Measurements from ENCODE around the gene BMPR1B. TPM values are rescaled to one million over a fixed set of nuclear protein-coding genes. Genes with fewer than 3 reads are reported as not detected.

Gene BMPR1B
- total and polyA plus RNA-seq, 7 donors = 0.07 to 2.2 (median 1.8) TPM; not detected in 2

- 86 to 90% methylated on average over 4 of the region's 4 CpGs for WGBS, 2 donors
- intact Hi-C loops (cut with DNase I) = no loop called here
- H3K36me3 ChIP-seq = no peaks in the 10 kb centered on the region
- H3K9me3 ChIP-seq = no peaks in the 10 kb centered on the region
- peaks cover 0 to 13% (median 10%) of the 10 kb centered on the region in 4 donors for H3K4me1 ChIP-seq
- TF ChIP-seq POLR2AphosphoS5 (IDR thresholded peaks at IDR 0.05) = no peak
- TF ChIP-seq CTCF (IDR thresholded peaks at IDR 0.05) = no peak
- no peak for TF ChIP-seq POLR2A (IDR thresholded peaks at IDR 0.05)
- no peak for TF ChIP-seq EP300 (IDR thresholded peaks at IDR 0.05)
- H3K27ac ChIP-seq = no peak overlapping the region
- no peaks in the 10 kb centered on the region for H3K27me3 ChIP-seq
- no peak overlapping the region for H3K4me3 ChIP-seq
- DNase-seq = no peak
Measured at GRCh38 chr4:95000076-95000648, 242.4 kb downstream of the BMPR1B start.

GRCh38 chr4:95004912-95005311 is 247.2 kb downstream of the BMPR1B start:
- TF ChIP-seq POLR2AphosphoS5 (IDR thresholded peaks at IDR 0.05) = no peak
- TF ChIP-seq POLR2A (IDR thresholded peaks at IDR 0.05) = no peak
- no peak for TF ChIP-seq CTCF (IDR thresholded peaks at IDR 0.05)
- TF ChIP-seq EP300 (IDR thresholded peaks at IDR 0.05) = no peak
- no peaks in the 10 kb centered on the region for H3K27me3 ChIP-seq
- no peaks in the 10 kb centered on the region for H3K9me3 ChIP-seq
- no peak overlapping the region for H3K27ac ChIP-seq
- DNase-seq = no peak
- intact Hi-C loops (cut with DNase I) = no loop called here
- H3K4me1 ChIP-seq = no peaks in the 10 kb centered on the region
- no peak overlapping the region for H3K4me3 ChIP-seq
- H3K36me3 ChIP-seq = no peaks in the 10 kb centered on the region

GRCh38 chr4:95007998-95008397 is 250.2 kb downstream of the BMPR1B start:
- Histone ChIP-seq H3K4me1 (no peaks in the 10 kb centered on the region), H3K36me3 (no peaks in the 10 kb centered on the region), H3K27me3 (no peaks in the 10 kb centered on the region), H3K9me3 (no peaks in the 10 kb centered on the region), H3K27ac (no peak overlapping the region), H3K4me3 (no peak overlapping the region)
- 56 to 77% methylated on average over 3 of the region's 3 CpGs for WGBS, 2 donors
- intact Hi-C loops (cut with DNase I) = no loop called here
- TF ChIP-seq EP300 (IDR thresholded peaks at IDR 0.05) (no peak), POLR2AphosphoS5 (IDR thresholded peaks at IDR 0.05) (no peak), CTCF (IDR thresholded peaks at IDR 0.05) (no peak), POLR2A (IDR thresholded peaks at IDR 0.05) (no peak)
- DNase-seq = no peak

- intact Hi-C loops (cut with DNase I) = no loop called here
- Histone ChIP-seq H3K36me3 (no peaks in the 10 kb centered on the region), H3K4me3 (no peak overlapping the region), H3K27me3 (no peaks in the 10 kb centered on the region), H3K4me1 (no peaks in the 10 kb centered on the region), H3K9me3 (no peaks in the 10 kb centered on the region), H3K27ac (no peak overlapping the region)
- WGBS, 2 donors = 96 to 98% methylated on average over 2 of the region's 2 CpGs
- DNase-seq = no peak
- no peak for TF ChIP-seq CTCF (IDR thresholded peaks at IDR 0.05)
Measured at GRCh38 chr4:95013236-95013635, 255.5 kb downstream of the BMPR1B start.

- no peak overlapping the region for H3K4me3 ChIP-seq
- TF ChIP-seq EP300 (IDR thresholded peaks at IDR 0.05) (no peak), CTCF (IDR thresholded peaks at IDR 0.05) (no peak), POLR2A (IDR thresholded peaks at IDR 0.05) (no peak), POLR2AphosphoS5 (IDR thresholded peaks at IDR 0.05) (no peak)
Measured at GRCh38 chr4:95014068-95014467, 256.3 kb downstream of the BMPR1B start.

More at GRCh38 chr4:95014068-95014467, 256.3 kb downstream of the BMPR1B start:
- H3K9me3 ChIP-seq = no peaks in the 10 kb centered on the region
- H3K36me3 ChIP-seq = no peaks in the 10 kb centered on the region
- no peaks in the 10 kb centered on the region for H3K27me3 ChIP-seq
- no peak overlapping the region for H3K27ac ChIP-seq
- DNase-seq = no peak
- intact Hi-C loops (cut with DNase I) = no loop called here
- 82 to 83% methylated on average over 1 of the region's 1 CpG for WGBS, 2 donors
- no peaks in the 10 kb centered on the region for H3K4me1 ChIP-seq
